NCI-H2107 treated with DMSO at 0.1 percent for 48 hours (cell line): ENCODE data around the gene AKR1A1.
"Not testable (repeated sequence)": the region's sequence is repeated elsewhere in the genome, so short reads cannot be mapped to it uniquely, and the experiment has no call there.

Experiments used
- DNase-seq: peaks from one replicate; lab custom pipeline; 2025; ENCODE audit not compliant: unreplicated experiment; lab: John Stamatoyannopoulos, UW

Gene AKR1A1

GRCh38 chr1:45523516-45523915 is 27.1 kb upstream of the AKR1A1 start:
- not testable (repeated sequence) for DNase-seq

DNA sequence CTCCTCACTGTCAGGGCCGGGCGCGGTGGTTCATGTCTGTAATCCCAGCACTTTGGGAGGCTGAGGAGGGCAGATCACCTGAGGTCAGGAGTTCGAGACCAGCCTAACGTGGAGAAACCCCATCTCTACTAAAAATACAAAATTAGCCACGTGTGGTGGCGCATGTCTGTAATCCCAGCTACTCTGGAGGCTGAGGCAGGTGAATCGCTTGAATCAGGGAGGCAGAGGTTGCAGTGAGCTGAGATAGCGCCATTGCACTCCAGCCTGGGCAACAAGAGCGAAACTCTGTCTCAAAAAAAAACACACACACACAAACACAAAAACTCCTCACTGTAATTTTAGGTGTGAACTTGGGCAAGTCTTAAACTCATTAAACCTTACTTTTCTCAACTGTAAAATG is 26.7 kb upstream of the AKR1A1 start:
- not testable (repeated sequence) for DNase-seq

DNA sequence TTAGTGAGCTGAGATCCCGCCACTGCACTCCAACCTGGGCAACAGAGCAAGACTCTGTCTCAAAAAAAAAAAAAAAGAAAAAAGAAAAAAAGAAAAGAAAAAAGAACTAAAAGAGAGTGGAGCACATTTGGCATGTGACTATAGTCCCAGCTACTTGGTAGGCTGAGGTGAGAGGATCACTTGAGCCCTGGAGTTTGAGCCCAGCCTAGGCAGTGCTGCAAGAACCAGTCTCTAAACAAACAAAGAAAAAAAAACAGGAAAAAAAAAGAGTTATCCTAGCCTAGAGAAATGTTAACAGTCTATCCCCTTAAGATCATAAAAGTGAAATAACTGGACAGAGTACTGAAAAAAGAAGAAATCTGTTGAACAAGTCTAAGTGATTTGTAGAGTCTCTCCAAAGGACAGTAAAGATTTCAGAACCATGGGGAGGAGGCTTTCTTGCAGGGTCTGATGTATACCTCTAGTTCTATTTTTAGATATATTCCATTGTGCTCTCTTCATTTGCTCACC is 24.4 kb upstream of the AKR1A1 start:
- no peak for DNase-seq

- no peak for DNase-seq
These were observed 19.9 kb upstream of the AKR1A1 start for GRCh38 chr1:45530632-45531135.

DNA sequence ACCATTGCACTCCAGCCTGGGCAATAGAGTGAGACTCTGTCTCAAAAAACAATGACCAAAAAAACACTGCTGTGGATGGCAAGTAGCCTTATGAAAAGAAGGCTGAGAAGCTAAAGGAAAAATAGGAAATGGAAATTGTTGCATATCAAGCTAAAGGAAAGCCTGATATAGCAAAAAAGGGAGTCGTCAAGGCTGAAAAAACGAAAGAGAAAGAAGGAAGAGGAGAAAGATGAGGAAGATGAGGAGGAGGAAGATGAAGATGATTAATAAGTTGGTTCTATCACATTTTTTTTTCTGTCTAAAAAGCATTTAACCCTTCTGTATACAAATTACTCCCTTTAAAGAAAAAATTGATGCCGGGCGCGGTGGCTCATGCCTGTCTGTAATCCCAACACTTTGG is 18.8 kb upstream of the AKR1A1 start:
- no peak for DNase-seq

GRCh38 chr1:45535988-45536766 is 14.4 kb upstream of the AKR1A1 start:
- no peak for DNase-seq

DNA sequence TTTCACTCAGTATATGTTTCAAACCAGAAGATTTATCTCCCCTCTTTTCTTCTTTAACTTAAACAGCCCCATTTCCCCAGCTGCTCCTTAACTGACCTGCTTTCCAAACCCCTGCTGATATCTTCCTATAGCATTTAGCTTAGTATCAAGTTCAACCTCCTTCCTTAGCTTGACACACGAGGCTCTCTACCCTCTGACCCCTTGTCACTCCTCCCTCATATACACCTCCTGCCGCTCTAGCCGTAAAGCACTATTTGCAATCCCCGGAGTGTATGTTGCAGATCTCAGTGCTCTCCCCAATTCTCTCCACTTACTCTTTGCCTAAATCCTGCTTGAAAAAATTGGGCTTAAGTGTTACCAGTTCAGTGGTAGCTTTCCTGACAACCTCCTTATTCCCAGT is 13.7 kb upstream of the AKR1A1 start:
- DNase-seq: no peak

- no peak for DNase-seq
These were observed 9.4 kb upstream of the AKR1A1 start for GRCh38 chr1:45541193-45541592.

GRCh38 chr1:45542591-45542990 is 8.0 kb upstream of the AKR1A1 start:
- DNase-seq: no peak

GRCh38 chr1:45543581-45544417 is 6.8 kb upstream of the AKR1A1 start:
- no peak for DNase-seq

- DNase-seq: no peak
These were observed 6.1 kb upstream of the AKR1A1 start for GRCh38 chr1:45544530-45544929.

- no peak for DNase-seq
These were observed 5.6 kb upstream of the AKR1A1 start for GRCh38 chr1:45545019-45545493.

- no peak for DNase-seq
These were observed 4.9 kb upstream of the AKR1A1 start for GRCh38 chr1:45545553-45546310.

DNA sequence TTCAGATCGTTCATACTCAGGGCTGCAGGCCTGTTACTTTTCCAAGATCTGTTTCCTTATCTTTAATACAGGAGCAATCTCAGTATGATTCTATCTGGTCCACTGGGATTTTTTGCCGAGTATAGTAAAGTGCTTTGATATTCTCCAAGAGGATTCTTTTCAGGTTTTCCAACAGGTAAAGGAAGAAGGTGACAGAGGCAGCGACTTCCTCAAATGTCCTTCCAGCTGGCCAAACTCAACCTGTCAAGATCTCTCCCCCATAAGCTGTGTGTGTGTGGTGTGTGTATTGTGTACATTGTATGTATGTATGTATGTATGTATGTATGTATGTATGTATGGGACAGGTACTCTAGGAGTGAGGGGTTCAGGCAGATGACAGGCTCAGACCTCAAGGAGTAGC is 1.1 kb downstream of the AKR1A1 start:
- DNase-seq: no peak

DNA sequence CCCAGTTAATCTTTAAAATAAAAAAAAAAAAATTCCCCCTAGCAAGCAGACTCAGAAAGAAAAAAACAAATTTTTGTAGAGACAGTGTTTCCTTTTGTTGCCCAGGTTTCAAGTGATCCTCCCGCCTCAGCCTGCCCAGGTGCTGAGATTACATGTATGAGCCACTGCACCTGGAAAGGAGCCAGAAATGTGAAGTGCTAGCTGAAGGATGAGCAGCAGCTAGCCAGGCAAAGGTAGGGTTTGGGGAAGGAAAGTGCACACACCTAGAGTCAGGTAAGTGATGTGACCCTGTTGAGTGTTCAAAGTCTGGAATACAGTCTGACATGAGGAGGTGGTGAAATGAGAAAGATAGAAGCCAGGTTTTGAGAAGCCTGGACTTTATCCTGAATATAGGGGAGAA is 1.7 kb downstream of the AKR1A1 start:
- peak; percentile 82 for DNase-seq

DNA sequence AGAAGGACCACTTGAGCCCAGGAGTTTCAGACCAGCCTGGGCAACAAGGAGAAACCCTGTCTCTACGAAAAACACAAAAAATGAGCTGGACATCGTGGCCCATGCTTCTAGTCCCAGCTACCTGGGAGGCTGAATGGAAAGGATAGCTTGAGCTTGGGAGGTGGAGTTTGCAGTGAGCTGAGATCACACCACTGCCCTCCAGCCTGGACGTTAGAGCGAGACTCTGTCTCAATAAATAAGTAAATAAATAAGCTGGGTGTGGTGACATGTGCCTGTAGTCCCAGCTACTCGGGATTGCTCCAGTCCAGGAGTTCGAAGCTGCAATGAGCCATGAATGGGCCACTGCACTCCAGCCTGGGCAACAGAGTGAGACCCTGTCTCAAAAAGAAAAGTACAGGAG is 3.6 kb downstream of the AKR1A1 start:
- no peak for DNase-seq

DNA sequence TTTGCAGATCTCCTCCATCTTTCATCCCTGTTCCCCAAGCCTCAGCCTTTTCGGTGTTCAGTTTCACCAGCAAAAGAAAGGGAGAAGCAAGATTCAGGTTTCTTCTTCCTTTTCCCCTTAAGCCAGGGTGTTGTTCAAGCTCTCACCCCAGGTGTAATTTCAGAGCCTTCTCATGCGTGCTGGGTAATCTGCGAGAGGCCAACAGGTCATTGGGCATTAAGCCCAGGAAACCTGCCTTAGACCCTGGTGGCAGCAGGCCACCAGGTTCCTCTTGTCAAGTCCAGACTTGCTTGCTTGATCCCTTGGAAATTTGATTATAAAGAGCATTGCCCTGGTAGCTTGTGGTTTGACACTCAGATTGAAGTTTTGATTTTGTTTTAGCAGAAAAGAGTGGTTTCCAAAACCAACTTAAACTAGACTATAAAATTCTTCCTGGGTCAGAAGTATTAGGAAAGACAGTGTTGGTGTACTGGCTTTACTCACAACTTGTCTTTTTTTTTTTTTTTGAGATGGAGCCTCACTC is 6.9 kb downstream of the AKR1A1 start:
- peak; percentile 68 for DNase-seq

GRCh38 chr1:45563843-45564242 is 13.2 kb downstream of the AKR1A1 start:
- no peak for DNase-seq

GRCh38 chr1:45566722-45567121 is 16.1 kb downstream of the AKR1A1 start:
- DNase-seq: no peak

- no peak for DNase-seq
These were observed 17.3 kb downstream of the AKR1A1 start for GRCh38 chr1:45567911-45568310.

DNA sequence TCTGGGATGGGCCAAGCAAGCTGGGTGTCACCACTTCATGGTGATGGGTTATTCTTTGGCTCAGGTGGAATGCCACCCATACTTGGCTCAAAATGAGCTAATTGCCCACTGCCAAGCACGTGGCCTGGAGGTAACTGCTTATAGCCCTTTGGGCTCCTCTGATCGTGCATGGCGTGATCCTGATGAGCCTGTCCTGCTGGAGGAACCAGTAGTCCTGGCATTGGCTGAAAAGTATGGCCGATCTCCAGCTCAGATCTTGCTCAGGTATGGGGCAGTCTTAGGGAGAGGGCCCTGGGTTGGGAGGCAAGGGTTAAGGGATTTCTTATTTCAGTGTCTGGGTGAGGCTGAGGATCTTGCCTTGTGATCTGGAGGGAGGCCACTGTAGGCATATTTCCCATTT is 17.8 kb downstream of the AKR1A1 start:
- no peak for DNase-seq
